Muscle of back (tissue), 13 donors: Measurements from ENCODE around the gene RNF7. TPM values are rescaled to one million over a fixed set of nuclear protein-coding genes. Genes with fewer than 3 reads are reported as not detected.
"Not testable (repeated sequence)": the region's sequence is repeated elsewhere in the genome, so short reads cannot be mapped to it uniquely, and the experiment has no call there.

Source experiments
- DNase-seq, 3 donors: peaks; one replicate each; pipeline versions ENCODE4 v3.0.0 to v3.0.0-alpha.2; 2013
- long read RNA-seq, 9 donors: transcript quantifications; one replicate each; lab custom pipeline, GENCODE V29; 2026
- polyA plus RNA-seq, 10 donors: library from polyadenylated mRNA; unstranded; fragments of 120-200 nt; gene quantifications; one replicate each; pipeline ENCODE4 v1.2.1, GENCODE V29; 2013; ENCODE audit not compliant: insufficient read length in 10 of 10

The RNF7 gene
- 100 to 1,000 TPM in 2 of 10 donors, 10 to 100 TPM in 8; 72.9 to 108 (median 88.2) TPM for polyA plus RNA-seq
- long read RNA-seq, donor 1, transcript RNF7-202 (3 exons, 805 nt), result minor isoform, 10 of 104 reads
- long read RNA-seq, donor 1, transcript RNF7-201 (3 exons, 2,763 nt), result major isoform, 88 of 104 reads
- long read RNA-seq, donor 1, partial matches to known transcripts, result 5 of 104 reads
- long read RNA-seq, donor 1, other reads (novel, unspliced or antisense), result 0 of 104 reads
- long read RNA-seq, donor 2, transcript RNF7-201 (3 exons, 2,763 nt), result major isoform, 84 of 90 reads
- long read RNA-seq, donor 2, partial matches to known transcripts, result 0 of 90 reads
- long read RNA-seq, donor 2, other reads (novel, unspliced or antisense), result 0 of 90 reads
- long read RNA-seq, donor 3, result 0 reads
- long read RNA-seq, donor 4, transcript RNF7-202 (3 exons, 805 nt), result minor isoform, 7 of 105 reads
- long read RNA-seq, donor 4, transcript RNF7-201 (3 exons, 2,763 nt), result major isoform, 88 of 105 reads
- long read RNA-seq, donor 4, partial matches to known transcripts, result 6 of 105 reads
- long read RNA-seq, donor 4, other reads (novel, unspliced or antisense), result 0 of 105 reads
- long read RNA-seq, donor 5, transcript RNF7-201 (3 exons, 2,763 nt), result major isoform, 142 of 158 reads
- long read RNA-seq, donor 5, transcript RNF7-205 (2 exons, 782 nt), result minor isoform, 5 of 158 reads
- long read RNA-seq, donor 5, transcript RNF7-202 (3 exons, 805 nt), result minor isoform, 8 of 158 reads
- long read RNA-seq, donor 5, partial matches to known transcripts, result 0 of 158 reads
- long read RNA-seq, donor 5, other reads (novel, unspliced or antisense), result 0 of 158 reads
- long read RNA-seq, donor 6, transcript RNF7-202 (3 exons, 805 nt), result minor isoform, 18 of 146 reads
- long read RNA-seq, donor 6, transcript RNF7-201 (3 exons, 2,763 nt), result major isoform, 124 of 146 reads
- long read RNA-seq, donor 6, partial matches to known transcripts, result 0 of 146 reads
- long read RNA-seq, donor 6, other reads (novel, unspliced or antisense), result 0 of 146 reads
- long read RNA-seq, donor 7, transcript RNF7-201 (3 exons, 2,763 nt), result major isoform, 55 of 62 reads
- long read RNA-seq, donor 7, partial matches to known transcripts, result 0 of 62 reads
- long read RNA-seq, donor 7, other reads (novel, unspliced or antisense), result 0 of 62 reads
- long read RNA-seq, donor 8, transcript RNF7-202 (3 exons, 805 nt), result minor isoform, 9 of 93 reads
- long read RNA-seq, donor 8, transcript RNF7-201 (3 exons, 2,763 nt), result major isoform, 68 of 93 reads
- long read RNA-seq, donor 8, partial matches to known transcripts, result 13 of 93 reads
- long read RNA-seq, donor 8, other reads (novel, unspliced or antisense), result 0 of 93 reads
- long read RNA-seq, donor 9, transcript RNF7-201 (3 exons, 2,763 nt), result major isoform, 11 of 12 reads
- long read RNA-seq, donor 9, partial matches to known transcripts, result 0 of 12 reads
- long read RNA-seq, donor 9, other reads (novel, unspliced or antisense), result 0 of 12 reads

- DNase-seq, result peak; percentile 96 to 99 (median 97)
Measured at GRCh38 chr3:141738022-141738890, at the start of gene RNF7. RNF7 (plus strand) TSS chr3:141738298; CDS start chr3:141738342, 44 bp downstream.

- DNase-seq, result no peak
Measured at GRCh38 chr3:141690431-141691072, 47.5 kb upstream of the RNF7 start.

- not testable (repeated sequence) for DNase-seq
Measured at GRCh38 chr3:141691471-141691870, 46.6 kb upstream of the RNF7 start.

DNA sequence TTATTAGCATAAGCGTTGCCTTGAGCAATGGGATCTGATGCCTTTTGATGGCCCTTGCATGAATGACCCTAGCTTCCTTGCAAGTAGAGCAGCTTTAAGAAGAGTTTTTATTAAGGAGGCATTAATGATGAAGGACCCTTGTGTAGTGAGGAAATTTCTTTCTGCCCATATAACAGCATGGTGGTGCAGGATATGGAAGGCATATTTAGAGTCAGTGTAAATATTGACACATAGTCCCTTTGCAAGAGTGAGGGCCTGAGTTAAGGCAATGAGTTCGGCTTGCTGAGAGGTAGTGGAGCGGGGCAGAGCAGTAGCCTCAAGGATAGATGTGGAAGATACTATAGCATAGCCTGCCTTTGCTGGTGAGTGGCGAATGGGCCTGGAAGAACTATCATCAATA is 45.1 kb upstream of the RNF7 start:
- not testable (repeated sequence) for DNase-seq

DNA sequence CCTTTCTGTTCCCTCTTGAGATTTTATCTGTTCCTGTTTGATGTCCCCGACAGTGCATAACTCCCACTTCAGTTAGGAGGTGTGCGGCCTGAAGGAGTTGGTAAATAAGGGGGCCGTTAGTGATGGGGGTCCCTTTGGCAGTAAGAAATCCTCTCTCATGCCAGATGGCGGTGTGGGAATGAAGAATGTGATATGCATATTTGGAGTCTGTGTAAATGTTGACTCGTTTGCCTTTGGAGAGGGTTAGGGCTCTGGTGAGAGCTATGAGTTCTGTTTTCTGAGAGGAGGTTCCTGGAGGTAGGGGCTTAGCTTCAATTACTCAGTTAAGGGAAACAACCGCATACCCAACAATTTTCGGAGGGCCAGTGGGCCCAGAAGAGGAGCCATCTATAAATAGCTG is 38.8 kb upstream of the RNF7 start:
- no peak for DNase-seq

GRCh38 chr3:141699897-141700296 is 38.2 kb upstream of the RNF7 start:
- DNase-seq, result peak in 2 of 3 donors; percentile 22 to 47

GRCh38 chr3:141703367-141703766 is 34.7 kb upstream of the RNF7 start:
- not testable (repeated sequence) for DNase-seq

- no peak for DNase-seq
Measured at GRCh38 chr3:141707741-141708203, 30.3 kb upstream of the RNF7 start.

- DNase-seq, result no peak
Measured at GRCh38 chr3:141708367-141708766, 29.7 kb upstream of the RNF7 start.

GRCh38 chr3:141709126-141709770 is 28.9 kb upstream of the RNF7 start:
- no peak for DNase-seq

DNA sequence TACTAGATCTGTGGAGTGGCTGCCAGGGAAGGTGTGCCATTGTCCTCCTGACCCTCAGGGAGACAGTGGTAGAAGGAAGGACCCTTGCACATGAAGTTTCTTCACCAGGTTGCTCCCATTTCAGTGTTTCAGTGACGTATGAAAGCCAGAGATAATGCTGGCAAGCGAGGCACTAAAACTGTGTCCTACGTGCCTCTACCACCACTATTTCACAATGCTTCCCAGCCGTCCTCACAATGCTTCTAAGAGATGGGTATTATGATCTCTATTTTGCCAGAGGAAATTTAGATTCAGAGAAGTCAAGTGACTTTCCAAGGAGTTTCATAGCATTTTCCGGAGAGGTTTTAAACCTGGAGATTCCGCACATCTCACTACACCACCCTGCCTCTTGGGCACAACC is 28.0 kb upstream of the RNF7 start:
- DNase-seq, result no peak

- peak in 1 of 3 donors; percentile 83 for DNase-seq
Measured at GRCh38 chr3:141710888-141711616, 27.0 kb upstream of the RNF7 start.

DNA sequence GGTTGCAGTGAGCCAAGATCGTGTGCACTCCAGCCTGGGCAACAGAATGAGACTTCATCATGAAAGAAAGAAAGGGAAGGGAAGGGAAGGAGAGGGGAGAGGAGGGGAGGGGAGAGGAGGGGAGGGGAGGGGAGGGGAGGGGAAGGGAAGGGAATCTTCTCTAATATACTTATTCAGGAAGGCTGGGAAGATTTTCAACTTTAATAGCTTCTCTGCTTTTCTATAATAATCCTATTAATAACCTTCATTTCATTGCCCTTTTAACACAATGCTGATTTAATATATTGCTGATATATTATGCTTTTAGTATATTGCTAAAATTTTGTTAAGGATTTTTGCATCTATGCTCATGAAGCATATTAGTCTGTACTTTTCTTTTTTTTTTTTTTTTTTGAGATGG is 23.4 kb upstream of the RNF7 start:
- DNase-seq, result no peak

DNA sequence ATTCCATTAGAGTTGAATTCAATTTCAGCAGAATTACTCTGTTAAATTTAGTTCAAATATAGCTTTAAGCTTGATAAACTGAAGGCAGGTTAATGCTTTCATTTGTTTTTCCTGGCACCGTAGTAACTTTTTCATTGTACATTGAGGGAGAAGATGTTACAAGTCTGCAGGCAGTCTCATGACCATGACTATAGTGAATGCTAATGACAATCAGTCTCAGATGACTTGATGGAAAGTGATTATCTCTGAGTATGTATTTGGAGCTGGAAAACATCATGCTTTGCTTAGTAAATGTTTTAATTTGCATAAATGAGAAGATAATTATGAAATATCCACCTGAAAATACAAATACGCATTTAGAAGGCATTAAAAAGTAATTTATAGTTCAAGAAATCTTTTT is 16.0 kb upstream of the RNF7 start:
- no peak for DNase-seq

DNA sequence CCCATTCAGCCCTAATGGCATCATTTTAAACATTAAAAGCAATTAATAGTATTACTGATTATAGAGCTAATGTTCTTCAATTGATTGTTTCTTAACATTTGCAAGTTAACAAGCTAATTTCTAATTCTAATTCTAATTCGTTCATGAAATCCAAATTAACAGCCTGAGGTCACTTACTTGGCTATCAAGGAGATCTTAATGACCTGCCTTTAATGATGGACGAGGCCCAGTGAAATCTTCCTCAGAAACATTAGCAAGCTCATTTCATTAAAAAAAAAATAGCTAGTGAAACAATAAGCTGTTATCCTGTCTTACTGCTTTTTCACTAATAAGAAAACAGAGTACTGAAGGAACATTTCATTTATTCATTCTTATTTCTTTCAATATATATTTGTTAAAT is 15.4 kb upstream of the RNF7 start:
- DNase-seq, result no peak

DNA sequence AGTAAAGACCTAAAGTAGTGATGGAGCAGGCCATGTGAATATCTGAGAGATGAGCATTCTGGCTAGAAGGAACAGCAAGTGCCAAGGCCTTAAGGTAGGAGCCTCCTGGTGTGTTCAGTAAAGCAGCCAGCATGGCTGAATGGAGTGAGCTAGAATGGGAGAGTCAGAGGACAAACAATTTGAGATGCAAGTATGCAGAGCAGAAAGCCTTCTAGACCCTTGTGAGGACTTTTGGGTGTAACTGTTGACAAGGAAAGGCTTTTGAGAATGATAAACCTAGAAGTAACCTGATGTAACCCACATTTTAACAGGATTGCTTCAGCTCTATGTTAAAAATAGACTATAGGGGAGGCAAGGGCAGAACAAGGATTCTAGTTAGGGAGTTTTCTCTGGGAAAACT is 14.8 kb upstream of the RNF7 start:
- DNase-seq, result no peak

GRCh38 chr3:141724186-141724585 is 13.9 kb upstream of the RNF7 start:
- no peak for DNase-seq

- no peak for DNase-seq
Measured at GRCh38 chr3:141725036-141725435, 13.1 kb upstream of the RNF7 start.

DNA sequence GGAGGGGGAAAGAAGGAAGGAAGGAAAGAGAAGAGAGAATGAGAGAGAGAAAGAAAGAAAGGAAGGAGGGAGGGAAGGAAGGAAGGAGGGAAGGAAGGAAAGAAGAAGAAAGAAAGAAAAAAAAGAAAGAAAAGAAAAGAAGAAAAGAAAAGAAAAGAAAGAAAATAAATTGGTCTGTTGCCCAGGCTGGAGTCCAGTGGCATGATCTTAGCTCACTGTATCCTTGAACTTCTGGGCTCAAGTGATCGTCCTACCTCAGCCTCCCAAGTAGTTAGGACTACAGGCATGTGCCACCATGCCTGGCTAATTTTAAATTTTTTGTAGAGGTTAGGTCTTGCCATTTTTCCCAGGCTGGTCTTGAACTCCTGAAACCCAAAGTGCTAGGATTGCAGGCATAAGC is 11.6 kb upstream of the RNF7 start:
- no peak for DNase-seq
